Esophagus squamous epithelium (tissue), 5 donors: ENCODE measurements around the gene EIF1B. TPM values are rescaled to one million over a fixed set of nuclear protein-coding genes. Genes with fewer than 3 reads are reported as not detected.

Source experiments
- DNase-seq: peaks from one replicate; lab custom pipeline; 2025; lab: John Stamatoyannopoulos, UW
- H3K27ac ChIP-seq, 4 donors: fragments of 200-600 bp; sonication (generic); one replicate each; pipeline ENCODE4 v1.5.1; 2016 to 2019; ENCODE audit warnings: mild to moderate bottlenecking in 1 of 4
- H3K27me3 ChIP-seq, 4 donors: fragments of 200-600 bp; sonication (generic); 1 replicate in 3 of 4; 2 replicates in 1 of 4; pipeline versions ENCODE4 v1.5.1 to v1.6.0; 2017 to 2021; ENCODE audit warnings: antibody characterized with exemption in 1 of 4
- H3K36me3 ChIP-seq, 3 donors: fragments of 200-600 bp; sonication (generic); one replicate each; pipeline ENCODE4 v1.5.1; 2016 to 2019
- H3K4me1 ChIP-seq, 3 donors: fragments of 200-600 bp; sonication (generic); one replicate each; pipeline ENCODE4 v1.5.1; 2017 to 2019
- H3K4me3 ChIP-seq, 4 donors: fragments of 200-600 bp; sonication (generic); 1 replicate in 3 of 4; 2 replicates in 1 of 4; pipeline ENCODE4 v1.5.1; 2016 to 2019; ENCODE audit warnings: mild to moderate bottlenecking in 2 of 4, moderate library complexity in 1 of 4
- H3K9me3 ChIP-seq, 3 donors: fragments of 200-600 bp; sonication (generic); one replicate each; pipeline ENCODE4 v1.5.1; 2016 to 2019
- POLR2A ChIP-seq, 4 donors: fragments of 450-650 bp; IDR thresholded peaks; one replicate each; pipeline ENCODE4 v1.6.1; 2017; ENCODE audit warnings: antibody characterized with exemption in 4 of 4, mild to moderate bottlenecking in 4 of 4, moderate library complexity in 3 of 4
- WGBS, 2 donors: methylation state at CpG; one replicate each; pipeline ENCODE4 v1.1.5; 2018; 5-methylcytosine and 5-hydroxymethylcytosine counted together
- intact Hi-C: fragments of 100-400 bp; cut with DNase I; formaldehyde crosslinking; loops from one replicate; pipeline ENCODE4 v1.15.0; 2022
- total RNA-seq, 4 donors: library from RNA; depleted of rRNA; stranded (reverse); fragments of >200 nt; gene quantifications; one replicate each; pipeline ENCODE4 v1.1.0, GENCODE V29; 2016
- TF ChIP-seq, protein P1 (sequence below), 6 experiments: fragments of 450-650 bp in 4 of 6; fragments of 200-600 bp in 2 of 6; sonication (generic) in 2 of 6; IDR thresholded peaks; one replicate each; pipeline ENCODE4 v1.5.1; 2016 to 2019; ENCODE audit warnings: antibody characterized with exemption in 6 of 6, mild to moderate bottlenecking in 4 of 6, moderate library complexity in 4 of 6
- donor health status: DM: yes; HTN: yes; CAD: no.

The EIF1B gene
- total RNA-seq, 4 donors from 2014 or later, result 6.7 to 22.1 (median 9.3) TPM

- intact Hi-C loops, result no loop called here
- Histone ChIP-seq H3K27ac (no peak overlapping the region), H3K4me1 (no peaks in the 10 kb centered on the region), H3K36me3 (no peaks in the 10 kb centered on the region), H3K27me3 (no peaks in the 10 kb centered on the region), H3K4me3 (no peak overlapping the region), H3K9me3 (peaks cover 0 to 5% (median 0%) of the 10 kb centered on the region in 3 donors)
- DNase-seq, result no peak
- WGBS, 2 donors, result 82 to 86% methylated on average over 2 of the region's 2 CpGs
- TF ChIP-seq, protein P1, sequence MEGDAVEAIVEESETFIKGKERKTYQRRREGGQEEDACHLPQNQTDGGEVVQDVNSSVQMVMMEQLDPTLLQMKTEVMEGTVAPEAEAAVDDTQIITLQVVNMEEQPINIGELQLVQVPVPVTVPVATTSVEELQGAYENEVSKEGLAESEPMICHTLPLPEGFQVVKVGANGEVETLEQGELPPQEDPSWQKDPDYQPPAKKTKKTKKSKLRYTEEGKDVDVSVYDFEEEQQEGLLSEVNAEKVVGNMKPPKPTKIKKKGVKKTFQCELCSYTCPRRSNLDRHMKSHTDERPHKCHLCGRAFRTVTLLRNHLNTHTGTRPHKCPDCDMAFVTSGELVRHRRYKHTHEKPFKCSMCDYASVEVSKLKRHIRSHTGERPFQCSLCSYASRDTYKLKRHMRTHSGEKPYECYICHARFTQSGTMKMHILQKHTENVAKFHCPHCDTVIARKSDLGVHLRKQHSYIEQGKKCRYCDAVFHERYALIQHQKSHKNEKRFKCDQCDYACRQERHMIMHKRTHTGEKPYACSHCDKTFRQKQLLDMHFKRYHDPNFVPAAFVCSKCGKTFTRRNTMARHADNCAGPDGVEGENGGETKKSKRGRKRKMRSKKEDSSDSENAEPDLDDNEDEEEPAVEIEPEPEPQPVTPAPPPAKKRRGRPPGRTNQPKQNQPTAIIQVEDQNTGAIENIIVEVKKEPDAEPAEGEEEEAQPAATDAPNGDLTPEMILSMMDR (IDR thresholded peaks at IDR 0.05), result no peak
- TF ChIP-seq POLR2A (IDR thresholded peaks at IDR 0.05), result no peak
Measured at GRCh38 chr3:40355410-40355809, 45.9 kb downstream of the EIF1B start.

DNA sequence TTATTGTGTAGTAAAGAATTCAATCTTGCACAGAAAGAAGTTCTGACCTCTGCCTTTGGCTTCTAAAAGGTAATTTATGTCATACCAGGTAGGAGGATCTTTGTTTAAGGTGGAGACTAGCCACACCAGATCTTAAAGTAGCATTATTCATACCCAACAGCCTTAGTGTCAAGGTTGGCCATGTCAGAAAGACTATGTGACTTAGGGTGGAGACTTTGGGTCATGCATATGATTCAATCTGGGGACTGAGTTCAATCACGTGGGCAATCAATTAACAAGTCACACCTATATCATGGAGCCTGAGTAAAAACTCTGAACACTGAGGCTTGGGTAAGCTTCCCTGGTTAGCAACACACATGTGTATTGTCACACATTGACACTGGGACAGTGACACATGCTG is 48.9 kb downstream of the EIF1B start:
- no peak for DNase-seq
- TF ChIP-seq, protein P1 (IDR thresholded peaks at IDR 0.05), result no peak
- no peak for TF ChIP-seq POLR2A (IDR thresholded peaks at IDR 0.05)
- Histone ChIP-seq H3K9me3 (no peaks in the 10 kb centered on the region), H3K4me3 (no peak overlapping the region), H3K27ac (no peak overlapping the region), H3K36me3 (no peaks in the 10 kb centered on the region), H3K27me3 (no peaks in the 10 kb centered on the region), H3K4me1 (peaks cover 0 to 6% (median 0%) of the 10 kb centered on the region in 3 donors)
- WGBS, 2 donors, result 75 to 92% methylated on average over 1 of the region's 1 CpG
- intact Hi-C loops, result no loop called here

Other genes starting within 250 kb of the EIF1B start
- gene ENTPD3, start 77.5 kb downstream of the EIF1B start, total RNA-seq, result 10 to 100 TPM in 1 of 4 donors, 1 to 10 TPM in 3; 9.1 to 11.6 (median 9.7) TPM
- 100 to 1,000 TPM; 333 to 488 (median 431) TPM for gene RPL14, start 147.6 kb downstream of the EIF1B start, total RNA-seq
- 1 to 10 TPM; 1.9 to 9.4 (median 3.9) TPM for gene ZNF619, start 167.4 kb downstream of the EIF1B start, total RNA-seq
- 1 to 10 TPM in 1 of 4 donors, under 1 TPM in 2, not detected in 1; 0.26 to 1.3 (median 0.56) TPM for gene ZNF620, start 196.3 kb downstream of the EIF1B start, total RNA-seq
- gene ZNF621, start 215.3 kb downstream of the EIF1B start, total RNA-seq, result 10 to 100 TPM in 1 of 4 donors, 1 to 10 TPM in 3; 5.1 to 13.4 (median 8.3) TPM